T-helper 1 cell treated with Interleukin-12 subunit alpha and Interleukin-12 subunit beta and Interleukin-4 antibody, amounts not matched to agents 30 μg/mL and 1 μg/mL, for 36 hours (primary cell): Measurements from ENCODE around the gene CDIPT.
"Not testable (repeated sequence)": the region's sequence is repeated elsewhere in the genome, so short reads cannot be mapped to it uniquely, and the experiment has no call there.

Experiments
- H3K27ac Mint-ChIP-seq: one replicate; pipeline ENCODE4 v1.8.0; 2021; ENCODE audit warnings: mild to moderate bottlenecking, mixed read lengths
- H3K27me3 Mint-ChIP-seq: one replicate; pipeline ENCODE4 v1.8.0; 2021; ENCODE audit warnings: low read depth, mixed read lengths
- H3K36me3 Mint-ChIP-seq: one replicate; pipeline ENCODE4 v1.8.0; 2021; ENCODE audit warnings: low read depth, mixed read lengths
- H3K4me1 Mint-ChIP-seq: one replicate; pipeline ENCODE4 v1.8.0; 2021; ENCODE audit warnings: low read depth, mixed read lengths
- H3K4me3 Mint-ChIP-seq: one replicate; pipeline ENCODE4 v1.8.0; 2021; ENCODE audit warnings: mild to moderate bottlenecking, moderate library complexity, mixed read lengths
- H3K9me3 Mint-ChIP-seq: one replicate; pipeline ENCODE4 v1.8.0; 2021; ENCODE audit warnings: mixed read lengths

The CDIPT gene

DNA sequence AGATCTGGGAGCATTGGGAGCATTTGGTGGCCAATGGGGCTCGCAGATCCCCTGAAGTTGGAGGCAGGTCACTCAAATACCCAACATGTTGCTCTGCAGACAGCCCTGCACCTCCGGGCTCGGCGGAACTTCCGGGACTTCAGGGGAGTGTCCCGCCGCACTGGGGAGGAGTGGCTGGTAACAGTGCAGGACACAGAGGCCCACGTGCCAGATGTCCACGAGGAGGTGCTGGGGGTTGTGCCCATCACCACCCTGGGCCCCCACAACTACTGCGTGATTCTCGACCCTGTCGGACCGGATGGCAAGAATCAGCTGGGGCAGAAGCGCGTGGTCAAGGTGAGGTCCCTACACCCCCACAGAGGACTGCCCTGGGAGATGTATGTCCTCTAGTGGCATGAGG, 26.4 kb downstream of the CDIPT start:
- no peaks in the 10 kb centered on the region for H3K9me3 Mint-ChIP-seq
- H3K36me3 Mint-ChIP-seq = peaks cover 46% of the 10 kb centered on the region
- no peaks in the 10 kb centered on the region for H3K27me3 Mint-ChIP-seq
- no peak overlapping the region for H3K4me3 Mint-ChIP-seq
- no peak overlapping the region for H3K27ac Mint-ChIP-seq
- peaks cover 2% of the 10 kb centered on the region for H3K4me1 Mint-ChIP-seq

DNA sequence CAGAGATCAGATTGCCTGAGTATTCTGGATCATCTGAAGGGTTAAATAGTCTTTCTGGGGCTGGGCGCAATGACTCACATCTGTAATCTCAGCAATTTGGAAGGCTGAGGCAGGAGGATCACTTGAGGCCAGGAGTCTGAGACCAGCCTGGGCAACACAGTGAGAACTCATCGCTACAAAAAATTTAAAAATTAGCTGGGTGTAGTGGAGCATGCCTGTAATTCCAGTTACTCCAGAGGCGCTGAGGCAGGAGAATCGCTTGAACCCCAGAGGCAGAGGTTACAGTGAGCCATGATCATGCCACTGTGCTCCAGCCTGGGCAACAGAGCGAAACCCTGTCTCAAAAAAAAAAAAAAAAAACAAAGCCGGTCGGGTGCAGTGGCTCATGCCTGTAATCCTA, 27.1 kb downstream of the CDIPT start:
- Mint-ChIP-seq H3K27ac (no peak overlapping the region), H3K4me3 (no peak overlapping the region), H3K9me3 (no peaks in the 10 kb centered on the region), H3K36me3 (peaks cover 47% of the 10 kb centered on the region), H3K27me3 (no peaks in the 10 kb centered on the region), H3K4me1 (peaks cover 2% of the 10 kb centered on the region)

DNA sequence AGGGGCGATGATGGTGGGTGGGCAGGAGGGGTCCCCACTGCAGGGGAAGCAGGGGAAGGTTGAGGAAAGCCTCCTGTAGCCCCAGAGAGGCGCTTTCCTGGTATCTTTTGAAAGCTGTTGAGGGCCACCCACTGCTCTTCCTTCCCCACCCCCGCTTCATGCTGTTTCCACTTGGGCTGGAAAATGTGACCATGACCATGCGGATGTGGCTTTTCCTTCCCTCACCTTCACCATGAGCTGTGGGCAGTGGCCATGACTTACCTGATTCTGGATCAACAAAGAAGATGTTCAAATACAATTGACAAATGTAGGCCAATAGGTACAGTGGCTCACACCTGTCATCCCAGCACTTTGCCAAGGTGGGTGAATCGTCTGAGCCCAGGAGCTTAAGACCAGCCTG, 28.9 kb downstream of the CDIPT start:
- H3K4me3 Mint-ChIP-seq = no peak overlapping the region
- H3K27ac Mint-ChIP-seq = no peak overlapping the region
- H3K27me3 Mint-ChIP-seq = no peaks in the 10 kb centered on the region
- H3K36me3 Mint-ChIP-seq = peaks cover 39% of the 10 kb centered on the region
- no peaks in the 10 kb centered on the region for H3K9me3 Mint-ChIP-seq
- peaks cover 3% of the 10 kb centered on the region for H3K4me1 Mint-ChIP-seq

DNA sequence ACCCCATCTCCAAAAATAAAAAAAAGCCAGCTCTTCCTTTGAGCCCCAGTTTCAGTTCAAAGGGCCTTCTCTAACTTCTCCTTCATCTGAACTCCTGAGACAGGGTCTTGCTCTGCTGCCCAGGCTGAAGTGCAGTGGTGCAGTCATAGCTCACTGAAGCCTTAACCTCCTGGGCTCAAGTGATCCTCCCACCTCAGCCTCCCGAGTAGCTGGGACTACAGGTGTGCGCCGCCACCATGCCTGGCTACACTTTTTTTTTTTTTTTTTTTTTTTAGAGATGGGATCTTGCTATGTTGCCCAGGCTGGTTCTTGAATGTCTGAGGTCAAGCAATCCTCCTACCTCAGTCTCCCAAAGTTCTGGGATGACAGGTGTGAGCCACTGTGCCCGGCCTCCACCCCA, 29.8 kb downstream of the CDIPT start:
- not testable (repeated sequence) for H3K9me3 Mint-ChIP-seq, H3K27ac Mint-ChIP-seq, H3K4me3 Mint-ChIP-seq, H3K4me1 Mint-ChIP-seq, H3K27me3 Mint-ChIP-seq
- peaks cover 37% of the 10 kb centered on the region for H3K36me3 Mint-ChIP-seq

DNA sequence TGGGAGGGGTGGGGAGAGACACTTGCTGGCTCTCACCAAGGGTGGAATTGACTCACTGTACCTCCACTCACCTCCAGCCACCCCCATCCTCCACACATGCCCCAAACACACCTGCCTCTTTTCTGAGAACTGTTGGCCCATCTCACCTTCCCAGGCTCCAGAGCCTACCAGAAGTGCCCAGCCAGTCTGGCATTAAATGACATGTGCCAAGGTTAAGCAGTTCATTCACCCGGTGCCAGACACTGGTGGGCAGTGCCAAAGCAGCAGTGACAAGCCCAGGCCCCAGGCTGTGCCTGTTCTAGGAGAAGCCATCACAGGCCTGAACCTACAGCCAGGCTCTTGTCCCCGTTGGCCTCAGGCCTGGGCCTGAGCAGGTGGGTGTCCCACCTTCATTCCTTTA, 31.5 kb downstream of the CDIPT start:
- Mint-ChIP-seq H3K4me1 (peaks cover 14% of the 10 kb centered on the region), H3K27ac (no peak overlapping the region), H3K4me3 (no peak overlapping the region), H3K36me3 (peaks cover 35% of the 10 kb centered on the region), H3K27me3 (no peaks in the 10 kb centered on the region), H3K9me3 (no peaks in the 10 kb centered on the region)

GRCh38 chr16:29830774-29831173, 32.3 kb downstream of the CDIPT start:
- H3K4me3 Mint-ChIP-seq = no peak overlapping the region
- H3K4me1 Mint-ChIP-seq = peaks cover 19% of the 10 kb centered on the region
- H3K9me3 Mint-ChIP-seq = no peaks in the 10 kb centered on the region
- H3K27me3 Mint-ChIP-seq = no peaks in the 10 kb centered on the region
- peak overlapping the region; percentile 36 for H3K27ac Mint-ChIP-seq
- peaks cover 32% of the 10 kb centered on the region for H3K36me3 Mint-ChIP-seq

DNA sequence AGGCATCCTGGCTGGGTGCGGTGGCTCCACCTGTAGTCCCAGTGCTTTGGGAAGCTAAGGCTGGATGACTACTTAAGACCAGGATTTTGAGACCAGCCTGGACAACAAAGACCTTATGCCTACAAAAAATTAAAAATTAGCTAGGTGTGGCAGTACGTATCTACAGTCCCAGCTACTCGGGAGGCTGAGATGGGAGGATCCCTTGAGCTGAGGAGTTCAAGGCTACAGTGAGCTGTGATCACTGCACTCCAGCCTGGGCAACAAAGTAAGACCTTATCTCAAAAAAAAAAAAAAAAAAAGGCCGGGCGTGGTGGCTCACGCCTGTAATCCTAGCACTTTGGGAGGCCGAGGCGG, 36.7 kb downstream of the CDIPT start:
- H3K4me1 Mint-ChIP-seq = peaks cover 44% of the 10 kb centered on the region
- no peaks in the 10 kb centered on the region for H3K27me3 Mint-ChIP-seq
- peak overlapping the region; percentile 74 for H3K4me3 Mint-ChIP-seq
- H3K9me3 Mint-ChIP-seq = no peaks in the 10 kb centered on the region
- peak overlapping the region; percentile 83 for H3K27ac Mint-ChIP-seq
- peaks cover 20% of the 10 kb centered on the region for H3K36me3 Mint-ChIP-seq

GRCh38 chr16:29825145-29826044, 37.6 kb downstream of the CDIPT start:
- Mint-ChIP-seq H3K4me3 (peak overlapping the region; percentile 70), H3K9me3 (no peaks in the 10 kb centered on the region), H3K4me1 (peaks cover 44% of the 10 kb centered on the region), H3K36me3 (peaks cover 22% of the 10 kb centered on the region), H3K27me3 (no peaks in the 10 kb centered on the region), H3K27ac (peak overlapping the region; percentile 80)

GRCh38 chr16:29824589-29825144, 38.4 kb downstream of the CDIPT start:
- H3K4me3 Mint-ChIP-seq = peak overlapping the region; percentile 70
- no peaks in the 10 kb centered on the region for H3K27me3 Mint-ChIP-seq
- H3K27ac Mint-ChIP-seq = peak overlapping the region; percentile 80
- no peaks in the 10 kb centered on the region for H3K9me3 Mint-ChIP-seq
- peaks cover 47% of the 10 kb centered on the region for H3K4me1 Mint-ChIP-seq
- peaks cover 27% of the 10 kb centered on the region for H3K36me3 Mint-ChIP-seq

GRCh38 chr16:29821643-29822115, 41.3 kb downstream of the CDIPT start:
- peaks cover 59% of the 10 kb centered on the region for H3K4me1 Mint-ChIP-seq
- peak overlapping the region; percentile 92 for H3K27ac Mint-ChIP-seq
- H3K27me3 Mint-ChIP-seq = no peaks in the 10 kb centered on the region
- H3K9me3 Mint-ChIP-seq = no peaks in the 10 kb centered on the region
- peak overlapping the region; percentile 98 for H3K4me3 Mint-ChIP-seq
- peaks cover 36% of the 10 kb centered on the region for H3K36me3 Mint-ChIP-seq

- Mint-ChIP-seq H3K4me1 (peaks cover 55% of the 10 kb centered on the region), H3K9me3 (no peaks in the 10 kb centered on the region), H3K4me3 (peak overlapping the region; percentile 98), H3K27me3 (no peaks in the 10 kb centered on the region), H3K27ac (peak overlapping the region; percentile 92), H3K36me3 (peaks cover 38% of the 10 kb centered on the region)
These were observed 42.0 kb downstream of the CDIPT start for GRCh38 chr16:29820730-29821642.

- H3K9me3 Mint-ChIP-seq = no peaks in the 10 kb centered on the region
- peak within 1 kb of the TSS; percentile 92 for H3K27ac Mint-ChIP-seq
- H3K27me3 Mint-ChIP-seq = no peaks in the 10 kb centered on the region
- peaks cover 52% of the 10 kb centered on the region for H3K4me1 Mint-ChIP-seq
- H3K4me3 Mint-ChIP-seq = peak within 1 kb of the TSS; percentile 98
- peaks cover 37% of the 10 kb centered on the region for H3K36me3 Mint-ChIP-seq
These were observed 42.7 kb downstream of the CDIPT start, which contains the start of gene MVP for GRCh38 chr16:29820271-29820701. MVP (plus strand) TSS chr16:29820462; CDS start chr16:29830550, 10,088 bp downstream.

GRCh38 chr16:29819506-29819905, 43.5 kb downstream of the CDIPT start:
- Mint-ChIP-seq H3K27me3 (no peaks in the 10 kb centered on the region), H3K36me3 (peaks cover 33% of the 10 kb centered on the region), H3K4me3 (peak overlapping the region; percentile 98), H3K27ac (peak overlapping the region; percentile 92), H3K9me3 (no peaks in the 10 kb centered on the region), H3K4me1 (peaks cover 52% of the 10 kb centered on the region)

GRCh38 chr16:29818082-29818481, 44.9 kb downstream of the CDIPT start:
- no peaks in the 10 kb centered on the region for H3K9me3 Mint-ChIP-seq
- H3K4me3 Mint-ChIP-seq = peak overlapping the region; percentile 98
- H3K27me3 Mint-ChIP-seq = no peaks in the 10 kb centered on the region
- H3K36me3 Mint-ChIP-seq = peaks cover 33% of the 10 kb centered on the region
- peak overlapping the region; percentile 64 for H3K27ac Mint-ChIP-seq
- H3K4me1 Mint-ChIP-seq = peaks cover 52% of the 10 kb centered on the region
